Measurements from ENCODE around the gene FREM1. TPM values are rescaled to one million over a fixed set of nuclear protein-coding genes. Genes with fewer than 3 reads are reported as not detected.

Gene FREM1
- total RNA-seq (2022; extraction: Qiagen RNA extraction; ENCODE audit: low read depth), result not detected in 5 replicates

GRCh38 chr9:14909961-14910805 is at the start of gene FREM1:
Gene FREM1, minus strand, starts transcription at chr9:14910428. Its CDS starts 41,451 bp downstream, at chr9:14868977.

DNA sequence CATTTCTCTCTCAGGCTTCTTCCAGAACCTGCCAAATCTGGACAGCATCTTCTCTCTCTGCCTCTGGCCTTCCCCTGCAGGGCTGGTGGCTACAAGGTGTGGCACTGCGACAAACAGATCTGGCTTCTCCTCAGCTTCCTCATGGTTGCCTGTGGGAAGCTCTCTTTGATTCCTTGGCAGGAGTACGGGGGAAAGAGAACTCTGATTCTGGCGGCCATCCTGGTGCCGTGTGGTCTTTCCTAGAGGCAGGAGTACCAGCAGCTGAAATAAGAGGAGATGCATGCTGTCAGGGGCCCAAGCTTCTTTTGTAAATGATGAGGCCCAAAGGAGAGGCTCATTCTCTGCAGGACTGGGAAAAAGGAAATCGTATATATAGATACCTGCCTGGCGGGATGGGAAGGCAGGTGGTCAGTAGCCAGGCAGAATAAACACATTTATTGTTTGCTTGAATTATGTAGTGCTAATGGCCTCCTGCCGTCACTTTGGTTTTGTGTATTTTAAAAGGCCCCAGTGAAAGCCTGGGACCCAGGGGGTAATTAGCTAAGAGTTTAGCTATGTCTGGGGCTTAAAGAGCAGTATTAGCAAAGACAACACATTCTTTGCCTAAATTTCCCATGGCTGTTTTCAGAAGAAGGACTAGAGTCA is 187.7 kb downstream of the FREM1 start, which contains the start of gene CER1:
TSS of gene CER1 (minus strand) at position 343 of the 645 bp plus-strand sequence. CDS start at position 282, 61 bp downstream.

GRCh38 chr9:14693251-14693861 is 216.9 kb downstream of the FREM1 start, which contains the start of gene ZDHHC21:
Gene ZDHHC21, minus strand, starts transcription at chr9:14693432. Its CDS starts 19,092 bp downstream, at chr9:14674340.

Other genes with a start within 250 kb of the FREM1 start
- 1.1 to 3.0 TPM (median 2.8 TPM) in 5 replicates for gene ZDHHC21, start 217.0 kb downstream of the FREM1 start, total RNA-seq (2022; extraction: Qiagen RNA extraction; ENCODE audit: low read depth)
- not detected in 5 replicates for gene CER1, start 187.7 kb downstream of the FREM1 start, total RNA-seq (2022; extraction: Qiagen RNA extraction; ENCODE audit: low read depth)

All from A549 treated with RU486 at 1 μM for 4 hours (cell line).